ENCODE data around the gene CD82. TPM values are rescaled to one million over a fixed set of nuclear protein-coding genes. Genes with fewer than 3 reads are reported as not detected.

CD82 gene
- polyA plus RNA-seq, 1 of the 3 experiments (the other 2 are of a cell fraction), result 39.2 TPM

- Histone ChIP-seq H3K9me2 (no peaks in the 10 kb centered on the region), H3K4me2 (no peak overlapping the region), H3K4me1 (ENCODE audit: control insufficient read depth in 1 of 2, insufficient read depth in 2 of 2, low read depth in 1 of 2, low read length in 1 of 2) (no peaks in the 10 kb centered on the region; a peak in 1 of 4 replicates), H2AFZ (ENCODE audit: low read depth) (no peak overlapping the region), H3K27ac (ENCODE audit: low read depth in 2 of 2, low read length in 1 of 2) (no peak overlapping the region), H3K9me3 (no peaks in the 10 kb centered on the region), H3K36me3 (replicated peaks in 1 of 2; ENCODE audit: control insufficient read depth in 1 of 2, insufficient read depth in 2 of 2, low read length in 1 of 2) (no peaks in the 10 kb centered on the region), H3K79me2 (ENCODE audit: insufficient read depth) (no peaks in the 10 kb centered on the region), H3K9ac (no peak overlapping the region), H3K27me3 (ENCODE audit: insufficient read depth) (no peaks in the 10 kb centered on the region), H4K20me1 (ENCODE audit: insufficient read depth) (no peaks in the 10 kb centered on the region), H3F3A (replicated peaks; ENCODE audit: insufficient read depth) (no peaks in the 10 kb centered on the region), H3K4me3 (ENCODE audit: low read depth in 2 of 2, low read length in 1 of 2) (no peak overlapping the region)
- 67% methylated on average over 4 of the region's 4 CpGs for WGBS (ENCODE audit: low lambda C conversion rate)
- ChIA-PET CTCF (interaction anchor here (1.1 to 11.7 kb wide), 4 partner anchors 10 to 423 kb away, joined by 3 to 148 read pairs (median 7); no protein-coding TSS in a partner anchor), POLR2A (no interaction called here)
- TF ChIP-seq POLR2AphosphoS5 (IDR thresholded peaks at IDR 0.05; ENCODE audit: low read depth, low read length), result no peak
- no peak for TF ChIP-seq CTCF (IDR thresholded peaks at IDR 0.05)
- TF ChIP-seq GATA2 (CRISPR knock-in tag; IDR thresholded peaks at IDR 0.05), result no peak
- TF ChIP-seq MEF2A (IDR thresholded peaks at IDR 0.05; ENCODE audit: borderline replicate concordance, low read depth), result no peak
- no peak for TF ChIP-seq ELF1 (IDR thresholded peaks at IDR 0.05)
- no peak for TF ChIP-seq JUND (IDR thresholded peaks at IDR 0.05)
- no peak for TF ChIP-seq SIN3A (IDR thresholded peaks at IDR 0.05; ENCODE audit: borderline replicate concordance, low read depth, low read length)
- no peak for TF ChIP-seq RCOR1 (IDR thresholded peaks at IDR 0.05; ENCODE audit: low read length)
- TF ChIP-seq SMC3 (IDR thresholded peaks at IDR 0.05; ENCODE audit: low read depth, low read length), result no peak
- TF ChIP-seq FOXM1 (IDR thresholded peaks at IDR 0.05; ENCODE audit: low read depth), result no peak
- no peak for TF ChIP-seq RFX5 (IDR thresholded peaks at IDR 0.05; ENCODE audit: low read length)
- TF ChIP-seq GABPA (IDR thresholded peaks at IDR 0.05; ENCODE audit: low read depth), result no peak
- DNase-seq, result no peak
Observed at GRCh38 chr11:44532809-44533208, 32.7 kb upstream of the CD82 start.

GRCh38 chr11:44533921-44534711 is 31.3 kb upstream of the CD82 start:
- Histone ChIP-seq H3K9me2 (no peaks in the 10 kb centered on the region), H3K79me2 (ENCODE audit: insufficient read depth) (no peaks in the 10 kb centered on the region), H3K27ac (ENCODE audit: low read depth in 2 of 2, low read length in 1 of 2) (no peak overlapping the region), H3F3A (replicated peaks; ENCODE audit: insufficient read depth) (no peaks in the 10 kb centered on the region), H4K20me1 (ENCODE audit: insufficient read depth) (no peaks in the 10 kb centered on the region), H3K9me3 (no peaks in the 10 kb centered on the region), H3K27me3 (ENCODE audit: insufficient read depth) (no peaks in the 10 kb centered on the region), H2AFZ (ENCODE audit: low read depth) (no peak overlapping the region), H3K4me2 (no peak overlapping the region), H3K4me1 (ENCODE audit: control insufficient read depth in 1 of 2, insufficient read depth in 2 of 2, low read depth in 1 of 2, low read length in 1 of 2) (peaks cover 0 to 2% of the 10 kb centered on the region in 2 experiments; a peak in 2 of 4 replicates), H3K36me3 (replicated peaks in 1 of 2; ENCODE audit: control insufficient read depth in 1 of 2, insufficient read depth in 2 of 2, low read length in 1 of 2) (no peaks in the 10 kb centered on the region), H3K9ac (no peak overlapping the region), H3K4me3 (ENCODE audit: low read depth in 2 of 2, low read length in 1 of 2) (no peak overlapping the region)
- no peak for DNase-seq
- ChIA-PET CTCF (interaction anchor here (0.8 to 11.7 kb wide), 5 partner anchors 11 to 403 kb away, joined by 3 to 148 read pairs (median 3); no protein-coding TSS in a partner anchor), POLR2A (no interaction called here)
- TF ChIP-seq FOXJ3 (CRISPR knock-in tag; IDR thresholded peaks at IDR 0.05) (no peak), CTCF (IDR thresholded peaks at IDR 0.05) (no peak), IRF3 (IDR thresholded peaks at IDR 0.05; ENCODE audit: low read depth, low read length) (no peak), GATA2 (CRISPR knock-in tag; IDR thresholded peaks at IDR 0.05) (no peak), MEF2A (IDR thresholded peaks at IDR 0.05; ENCODE audit: borderline replicate concordance, low read depth) (no peak), GABPA (IDR thresholded peaks at IDR 0.05; ENCODE audit: low read depth) (no peak), TAF1 (IDR thresholded peaks at IDR 0.05; ENCODE audit: borderline replicate concordance, low read depth, low read length) (no peak), RAD21 (IDR thresholded peaks at IDR 0.05; ENCODE audit: low read length) (no peak)
- WGBS (ENCODE audit: low lambda C conversion rate), result 41% methylated on average over 5 of the region's 5 CpGs
